Adrenal gland (tissue), 12 donors: Measurements from ENCODE around the gene TNS1. TPM values are rescaled to one million over a fixed set of nuclear protein-coding genes. Genes with fewer than 3 reads are reported as not detected.

ENCODE experiments used
- DNase-seq, 7 donors: peaks; one replicate each; pipeline ENCODE4 v3.0.0-alpha.2; 2019 to 2020
- H3K27ac ChIP-seq, 5 donors: fragments of 200-600 bp; sonication (generic) in 4 of 5; 1 replicate in 3 of 5; 2 replicates in 2 of 5; pipeline versions ENCODE4 v1.5.1 to v1.8.0; 2016 to 2020; ENCODE audit warnings: mild to moderate bottlenecking in 1 of 5
- H3K27me3 ChIP-seq: fragments of 200-600 bp; 2 replicates; pipeline ENCODE4 v1.8.0; 2021
- H3K36me3 ChIP-seq, 2 donors: fragments of 200-600 bp; replicated peaks in 1 of 2; 1 replicate in 1 of 2; 2 replicates in 1 of 2; pipeline versions ENCODE4 v1.5.1 to v1.8.0; 2018 to 2022
- H3K4me1 ChIP-seq, 2 donors: fragments of 200-600 bp; replicated peaks in 1 of 2; 1 replicate in 1 of 2; 2 replicates in 1 of 2; pipeline versions ENCODE4 v1.5.1 to v1.8.0; 2018 to 2021
- H3K4me3 ChIP-seq, 4 donors: fragments of 200-600 bp; sonication (generic) in 3 of 4; one replicate each; pipeline ENCODE4 v1.5.1; 2016 to 2018
- H3K9me3 ChIP-seq, 3 donors: fragments of 200-600 bp; sonication (generic) in 1 of 3; replicated peaks in 1 of 3; 1 replicate in 2 of 3; 2 replicates in 1 of 3; pipeline versions ENCODE4 v1.5.1 to v1.8.0; 2016 to 2021
- POLR2A ChIP-seq, 2 donors: fragments of 450-650 bp; IDR thresholded peaks; one replicate each; pipeline ENCODE4 v1.6.1; 2017; ENCODE audit warnings: antibody characterized with exemption in 2 of 2, mild to moderate bottlenecking in 2 of 2, moderate library complexity in 1 of 2
- WGBS, 4 donors: extraction: QIAGEN DNeasy Blood & Tissue Kit in 2 of 4; methylation state at CpG; one replicate each; pipeline versions ENCODE4 v1.1.5 to v1.1.7; 2013 to 2017; 5-methylcytosine and 5-hydroxymethylcytosine counted together
- intact Hi-C, 2 donors: fragments of 100-400 bp; cut with DNase I; formaldehyde crosslinking; loops; one replicate each; pipeline versions ENCODE4 v1.14.1 to v1.15.0; 2022 to 2023
- polyA plus RNA-seq, 3 donors: library from polyadenylated mRNA; stranded (reverse); fragments of 200-250 nt in 2 of 3; fragments of 350-450 nt in 1 of 3; fragmentation: Illumina TruSeq in 1 of 3; extraction: RNeasy Lipid Tissue Mini Kit (QIAGEN cat#74804) in 1 of 3; gene quantifications; one replicate each; pipeline ENCODE4 v1.2.3, GENCODE V29; 2013 to 2014
- total RNA-seq, 9 donors: library from RNA; depleted of rRNA in 4 of 9; stranded (reverse); fragments of >200 nt in 4 of 9; fragments of 120-200 nt in 1 of 9; fragmentation: NEBNext Ultra II Directional in 1 of 9; extraction: Animal tissue kit (Norgen Biotek cat#: 25700) in 1 of 9; gene quantifications; one replicate each; pipeline versions ENCODE4 v1.1.0 to v1.2.4, GENCODE V29; 2013 to 2023
- TF ChIP-seq, protein P1 (sequence below), 6 experiments: fragments of 450-650 bp in 4 of 6; fragments of 200-600 bp in 2 of 6; sonication (generic) in 1 of 6; IDR thresholded peaks; 1 replicate in 5 of 6; 2 replicates in 1 of 6; pipeline versions ENCODE4 v1.5.1 to v1.8.0; 2016 to 2021; ENCODE audit warnings: antibody characterized with exemption in 6 of 6, mild to moderate bottlenecking in 2 of 6, moderate library complexity in 1 of 6
- donor health status: healthy with polysubstance abuse.
- donor health status: Bipolar disorder and iron deficiency.
- donor health status: DM: yes; HTN: yes; CAD: no.
- donor health status: DM: no; HTN: no; CAD: no.
- donor health status: DM: no; HTN: no; CAD: no.
- donor health status: DM: yes; HTN: yes; CAD: no.

Gene TNS1
- total and polyA plus RNA-seq, 12 donors: 34.1 to 341 (median 252) TPM

DNA sequence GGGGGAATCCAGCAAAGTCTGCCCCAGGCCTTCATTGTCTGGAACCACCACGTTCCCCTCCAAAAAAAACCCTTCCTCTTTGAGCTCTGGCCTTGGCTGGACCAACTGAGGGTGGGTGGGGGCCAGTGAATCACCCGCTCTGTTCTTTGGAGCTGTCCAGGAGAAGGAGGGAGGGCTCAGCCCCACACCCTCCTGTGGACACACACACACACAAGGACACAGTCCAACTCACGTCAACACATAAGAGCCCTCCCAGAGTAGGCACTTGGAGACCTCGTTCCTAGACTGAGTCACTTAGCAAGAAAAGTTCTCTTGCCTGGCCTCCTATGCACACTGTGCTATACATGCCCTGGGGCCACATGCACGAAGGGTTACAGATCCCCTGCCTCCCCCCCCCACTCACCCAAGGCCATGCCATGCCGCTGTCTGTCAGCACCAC lies 1.2 kb upstream of the TNS1 start:
- no peaks in the 10 kb centered on the region for H3K27me3 ChIP-seq
- H3K9me3 ChIP-seq: no peaks in the 10 kb centered on the region
- peaks cover 59 to 70% of the 10 kb centered on the region in 2 donors for H3K4me1 ChIP-seq
- intact Hi-C loops: no loop called here
- no peaks in the 10 kb centered on the region for H3K36me3 ChIP-seq
- H3K4me3 ChIP-seq: no peak overlapping the region
- peak; percentile 90 to 97 (median 96) for DNase-seq
- TF ChIP-seq POLR2A (IDR thresholded peaks at IDR 0.05): peak in 1 of 2 donors; percentile 80
- TF ChIP-seq, protein P1, sequence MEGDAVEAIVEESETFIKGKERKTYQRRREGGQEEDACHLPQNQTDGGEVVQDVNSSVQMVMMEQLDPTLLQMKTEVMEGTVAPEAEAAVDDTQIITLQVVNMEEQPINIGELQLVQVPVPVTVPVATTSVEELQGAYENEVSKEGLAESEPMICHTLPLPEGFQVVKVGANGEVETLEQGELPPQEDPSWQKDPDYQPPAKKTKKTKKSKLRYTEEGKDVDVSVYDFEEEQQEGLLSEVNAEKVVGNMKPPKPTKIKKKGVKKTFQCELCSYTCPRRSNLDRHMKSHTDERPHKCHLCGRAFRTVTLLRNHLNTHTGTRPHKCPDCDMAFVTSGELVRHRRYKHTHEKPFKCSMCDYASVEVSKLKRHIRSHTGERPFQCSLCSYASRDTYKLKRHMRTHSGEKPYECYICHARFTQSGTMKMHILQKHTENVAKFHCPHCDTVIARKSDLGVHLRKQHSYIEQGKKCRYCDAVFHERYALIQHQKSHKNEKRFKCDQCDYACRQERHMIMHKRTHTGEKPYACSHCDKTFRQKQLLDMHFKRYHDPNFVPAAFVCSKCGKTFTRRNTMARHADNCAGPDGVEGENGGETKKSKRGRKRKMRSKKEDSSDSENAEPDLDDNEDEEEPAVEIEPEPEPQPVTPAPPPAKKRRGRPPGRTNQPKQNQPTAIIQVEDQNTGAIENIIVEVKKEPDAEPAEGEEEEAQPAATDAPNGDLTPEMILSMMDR (IDR thresholded peaks at IDR 0.05): no peak
- 28 to 62% (median 38%) methylated on average over 2 to 6 of the region's 6 CpGs for WGBS, 4 donors
- H3K27ac ChIP-seq: peak overlapping the region; percentile 58 to 95 (median 93)

DNA sequence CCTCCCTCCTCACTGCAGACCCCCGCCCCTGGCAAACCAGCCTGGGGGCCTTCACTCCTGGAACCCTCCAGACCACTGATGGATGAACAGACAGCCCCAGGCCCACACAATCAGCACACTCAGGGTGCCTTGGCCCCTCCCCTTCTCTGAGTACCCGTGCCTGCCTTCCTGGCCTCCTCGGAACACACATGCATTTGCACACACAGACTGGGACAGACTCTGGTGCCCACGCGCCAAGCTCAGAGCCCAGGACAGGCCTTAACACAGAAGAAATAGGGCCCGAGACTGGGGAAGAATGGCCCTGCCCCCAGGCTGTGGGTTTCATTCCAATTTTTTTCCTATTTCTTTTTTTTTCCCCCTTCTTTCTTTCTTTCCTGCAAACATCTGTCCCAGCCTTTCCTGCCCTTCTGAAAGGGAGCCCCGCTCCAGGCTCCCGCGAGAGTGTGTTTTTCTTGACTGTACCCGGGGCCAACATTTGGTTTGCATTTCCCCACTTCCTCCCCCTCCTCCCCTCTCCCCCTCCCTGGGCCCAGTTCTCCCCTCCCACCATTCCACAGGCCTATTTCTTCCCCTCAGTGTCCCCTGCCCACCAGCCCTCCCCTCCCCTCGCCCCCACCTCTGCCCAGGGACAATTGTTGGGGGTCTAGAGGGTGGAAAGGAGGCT lies 618 bp upstream of the TNS1 start:
- Histone ChIP-seq H3K36me3 (no peaks in the 10 kb centered on the region), H3K4me3 (peak overlapping the region in 2 of 4 donors; percentile 62 to 72), H3K4me1 (peaks cover 64 to 76% of the 10 kb centered on the region in 2 donors), H3K27me3 (no peaks in the 10 kb centered on the region), H3K27ac (peak overlapping the region; percentile 58 to 95 (median 93)), H3K9me3 (no peaks in the 10 kb centered on the region)
- peak in 6 of 7 donors; percentile 58 to 76 (median 64) for DNase-seq
- 23 to 39% (median 29%) methylated on average over 10 to 11 of the region's 11 CpGs for WGBS, 4 donors
- intact Hi-C loops: no loop called here
- TF ChIP-seq, protein P1 (IDR thresholded peaks at IDR 0.05): no peak
- no peak for TF ChIP-seq POLR2A (IDR thresholded peaks at IDR 0.05)

DNA sequence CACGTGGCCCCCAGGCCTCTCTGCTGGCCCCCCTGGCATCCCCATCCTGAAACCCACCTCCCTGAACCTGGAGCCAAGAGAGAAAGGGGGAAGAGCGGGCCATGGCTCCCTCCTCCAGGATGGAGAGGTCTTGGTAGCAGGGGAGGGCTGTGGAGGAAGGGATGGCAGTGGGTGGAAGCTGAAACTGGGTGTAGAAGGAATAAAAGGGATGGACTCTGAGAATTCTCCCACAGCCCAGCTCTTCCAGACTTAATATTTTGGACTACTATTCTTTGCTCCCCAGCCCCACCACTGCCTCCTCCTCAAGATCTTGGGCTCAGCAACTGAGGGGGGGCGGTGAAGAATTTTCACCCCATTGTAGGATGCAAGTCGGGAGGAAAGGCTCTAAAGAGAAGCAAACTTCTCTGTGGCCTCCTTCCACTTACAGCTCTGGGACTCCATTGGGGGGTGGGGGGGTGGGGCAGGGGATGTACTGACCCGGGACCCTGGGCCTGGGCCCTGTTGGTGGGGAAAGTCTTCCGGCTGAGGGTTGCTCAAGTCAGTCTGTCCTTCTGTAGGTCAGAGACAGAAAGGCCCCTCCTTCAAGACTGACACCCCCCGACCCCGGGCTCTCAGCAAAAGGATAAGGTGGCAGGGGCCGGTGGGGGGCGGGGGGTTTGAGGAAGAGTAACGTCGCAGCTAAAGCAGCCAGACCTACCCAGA lies 501 bp downstream of the TNS1 start:
- intact Hi-C loops: no loop called here
- peaks cover 72 to 83% of the 10 kb centered on the region in 2 donors for H3K4me1 ChIP-seq
- TF ChIP-seq, protein P1 (IDR thresholded peaks at IDR 0.05): no peak
- no peak for TF ChIP-seq POLR2A (IDR thresholded peaks at IDR 0.05)
- H3K27ac ChIP-seq: peak overlapping the region; percentile 58 to 95 (median 93)
- no peaks in the 10 kb centered on the region for H3K27me3 ChIP-seq
- H3K36me3 ChIP-seq: no peaks in the 10 kb centered on the region
- no peaks in the 10 kb centered on the region for H3K9me3 ChIP-seq
- no peak for DNase-seq
- peak overlapping the region; percentile 33 to 72 (median 53) for H3K4me3 ChIP-seq
- 23 to 39% (median 27%) methylated on average over 4 to 12 of the region's 12 CpGs for whole genome bisulfite sequencing, 4 donors

GRCh38 chr2:218001629-218002028 lies 1.2 kb downstream of the TNS1 start:
- Histone ChIP-seq H3K27me3 (no peaks in the 10 kb centered on the region), H3K4me3 (peak overlapping the region in 3 of 4 donors; percentile 33 to 72 (median 62)), H3K27ac (peak overlapping the region in 4 of 5 donors; percentile 37 to 95 (median 74)), H3K36me3 (no peaks in the 10 kb centered on the region), H3K9me3 (no peaks in the 10 kb centered on the region), H3K4me1 (peaks cover 76 to 83% of the 10 kb centered on the region in 2 donors)
- intact Hi-C loops: no loop called here
- DNase-seq: peak in 1 of 7 donors; percentile 24
- TF ChIP-seq, protein P1 (IDR thresholded peaks at IDR 0.05): no peak
- no peak for TF ChIP-seq POLR2A (IDR thresholded peaks at IDR 0.05)
- 25 to 76% (median 32%) methylated on average over 2 to 4 of the region's 4 CpGs for WGBS, 4 donors
